Neural cell (in vitro differentiated cells): ENCODE data around the gene B4GALT4. TPM values are rescaled to one million over a fixed set of nuclear protein-coding genes. Genes with fewer than 3 reads are reported as not detected.

ENCODE experiments used
- H2AFZ ChIP-seq: fragments of 200-600, 300-800 bp; sonication (generic), shearing (Covaris generic); 2 replicates; pipeline ENCODE4 v1.6.0; 2014; ENCODE audit warnings: low read depth, mild to moderate bottlenecking, antibody characterized with exemption, low read length, moderate library complexity
- H3F3A ChIP-seq: fragments of 200-600 bp; shearing (Covaris generic); 2 replicates; pipeline ENCODE4 v1.6.1; 2016; ENCODE audit warnings: mild to moderate bottlenecking, moderate library complexity, mixed read lengths, antibody characterized with exemption, low read length; ENCODE audit not compliant: insufficient read depth, poor library complexity, severe bottlenecking
- H3K27ac ChIP-seq: fragments of 200-600, 300-800 bp; sonication (generic), shearing (Covaris generic); 2 replicates; pipeline ENCODE4 v1.5.1; 2014; ENCODE audit warnings: mild to moderate bottlenecking, low read length, moderate library complexity
- H3K27me3 ChIP-seq: fragments of 300-800, 200-600 bp; sonication (generic), shearing (Covaris generic); 2 replicates; pipeline ENCODE4 v1.6.0; 2014; ENCODE audit warnings: mild to moderate bottlenecking, low read depth, low read length, moderate library complexity; ENCODE audit not compliant: insufficient read depth
- H3K36me3 ChIP-seq: fragments of 300-800, 200-600 bp; sonication (generic), shearing (Covaris generic); 2 replicates; pipeline ENCODE4 v1.5.1; 2014; ENCODE audit warnings: mild to moderate bottlenecking, antibody characterized with exemption, low read length, moderate library complexity; ENCODE audit not compliant: insufficient read depth
- H3K4me2 ChIP-seq: fragments of 300-800, 200-600 bp; sonication (generic), shearing (Covaris generic); 2 replicates; pipeline ENCODE4 v1.6.0; 2014; ENCODE audit warnings: mild to moderate bottlenecking, low read length
- H3K4me3 ChIP-seq: fragments of 300-800, 200-600 bp; sonication (generic), shearing (Covaris generic); 2 replicates; pipeline ENCODE4 v1.5.1; 2014; ENCODE audit warnings: mild to moderate bottlenecking, low read length, moderate library complexity
- H3K79me2 ChIP-seq: fragments of 200-600 bp; shearing (Covaris generic); replicated peaks from 2 replicates; pipeline ENCODE4 v1.6.0; 2014; ENCODE audit warnings: mild to moderate bottlenecking, low read length, moderate library complexity; ENCODE audit not compliant: insufficient read depth
- H3K9ac ChIP-seq: fragments of 300-800, 200-600 bp; sonication (generic), shearing (Covaris generic); 2 replicates; pipeline ENCODE4 v1.6.1; 2016; ENCODE audit warnings: mild to moderate bottlenecking, low read length, mixed read lengths
- H3K9me2 ChIP-seq: fragments of 200-600 bp; shearing (Covaris generic); 2 replicates; pipeline ENCODE4 v1.6.1; 2016; ENCODE audit warnings: mild to moderate bottlenecking, low read length, mixed read lengths; ENCODE audit not compliant: insufficient read depth
- H3K9me3 ChIP-seq: fragments of 200-600, 300-800 bp; sonication (generic), shearing (Covaris generic); 2 replicates; pipeline ENCODE4 v1.6.1; 2016; ENCODE audit warnings: mild to moderate bottlenecking, mixed run types, low read length, moderate library complexity, mixed read lengths
- H4K20me1 ChIP-seq: fragments of 200-600 bp; shearing (Covaris generic); 2 replicates; pipeline ENCODE4 v1.6.1; 2016; ENCODE audit warnings: mild to moderate bottlenecking, mixed run types; ENCODE audit not compliant: insufficient read depth
- EP300 ChIP-seq: fragments of 450-650 bp; conservative IDR thresholded peaks from 2 replicates; pipeline ENCODE4 v1.6.1; 2014; ENCODE audit warnings: antibody characterized with exemption, mild to moderate bottlenecking, moderate library complexity; ENCODE audit not compliant: poor library complexity, severe bottlenecking
- EZH2 ChIP-seq: fragments of 200-600, 300-800 bp; shearing (Covaris generic), sonication (generic); IDR thresholded peaks from 2 replicates; pipeline ENCODE4 v1.6.1; 2014; ENCODE audit warnings: antibody characterized with exemption, low read length, borderline replicate concordance, mild to moderate bottlenecking; ENCODE audit not compliant: insufficient read depth, poor library complexity, severe bottlenecking
- MXI1 ChIP-seq: fragments of 450-650 bp; conservative IDR thresholded peaks from 2 replicates; pipeline ENCODE4 v1.6.1; 2014; ENCODE audit warnings: antibody characterized with exemption, mild to moderate bottlenecking; ENCODE audit not compliant: poor library complexity, severe bottlenecking
- POLR2AphosphoS5 ChIP-seq: IDR thresholded peaks from 2 replicates; pipeline ENCODE4 v1.6.1; 2012
- RAD21 ChIP-seq: fragments of 450-650 bp; conservative IDR thresholded peaks from 2 replicates; pipeline ENCODE4 v1.6.1; 2014; ENCODE audit warnings: antibody characterized with exemption, mild to moderate bottlenecking, moderate library complexity
- REST ChIP-seq: IDR thresholded peaks from 2 replicates; pipeline ENCODE4 v1.6.1; 2012; ENCODE audit warnings: borderline replicate concordance
- SMC3 ChIP-seq: fragments of 450-650 bp; conservative IDR thresholded peaks from 2 replicates; pipeline ENCODE4 v1.6.1; 2014; ENCODE audit warnings: antibody characterized with exemption, mild to moderate bottlenecking, moderate library complexity; ENCODE audit not compliant: poor library complexity
- TAF1 ChIP-seq: IDR thresholded peaks from 2 replicates; pipeline ENCODE4 v1.6.1; 2012; ENCODE audit warnings: low read depth
- polyA plus RNA-seq: library from polyadenylated mRNA; depleted of rRNA; stranded (reverse); fragments of >200 nt; gene quantifications from 2 replicates; pipeline ENCODE4 v1.2.3, GENCODE V29; 2014
- TF ChIP-seq, protein P1 (sequence below): fragments of 450-650 bp; IDR thresholded peaks from 2 replicates; pipeline ENCODE4 v1.5.1; 2014; ENCODE audit warnings: antibody characterized with exemption, mild to moderate bottlenecking, moderate library complexity; ENCODE audit not compliant: poor library complexity, severe bottlenecking

The B4GALT4 gene
- polyA plus RNA-seq, 1 donor from 2014 or later = 11.8 TPM

- Histone ChIP-seq H4K20me1 (no peaks in the 10 kb centered on the region), H3K36me3 (no peaks in the 10 kb centered on the region)
Measured at GRCh38 chr3:119225121-119225520, 15.6 kb downstream of the B4GALT4 start.

GRCh38 chr3:119223511-119223910 lies 17.2 kb downstream of the B4GALT4 start:
- Histone ChIP-seq H3K79me2 (no peaks in the 10 kb centered on the region), H3K27me3 (no peaks in the 10 kb centered on the region), H3K9me3 (no peaks in the 10 kb centered on the region), H3K4me2 (no peak overlapping the region), H3K9ac (no peak overlapping the region), H3K36me3 (no peaks in the 10 kb centered on the region), H2AFZ (no peak overlapping the region), H3K27ac (no peak overlapping the region), H3K4me3 (no peak overlapping the region), H3F3A (no peaks in the 10 kb centered on the region), H4K20me1 (no peaks in the 10 kb centered on the region), H3K9me2 (no peaks in the 10 kb centered on the region)
- no peak for TF ChIP-seq EZH2
- TF ChIP-seq REST = no peak
- no peak for TF ChIP-seq EP300
- TF ChIP-seq TAF1 = no peak
- TF ChIP-seq, protein P1, sequence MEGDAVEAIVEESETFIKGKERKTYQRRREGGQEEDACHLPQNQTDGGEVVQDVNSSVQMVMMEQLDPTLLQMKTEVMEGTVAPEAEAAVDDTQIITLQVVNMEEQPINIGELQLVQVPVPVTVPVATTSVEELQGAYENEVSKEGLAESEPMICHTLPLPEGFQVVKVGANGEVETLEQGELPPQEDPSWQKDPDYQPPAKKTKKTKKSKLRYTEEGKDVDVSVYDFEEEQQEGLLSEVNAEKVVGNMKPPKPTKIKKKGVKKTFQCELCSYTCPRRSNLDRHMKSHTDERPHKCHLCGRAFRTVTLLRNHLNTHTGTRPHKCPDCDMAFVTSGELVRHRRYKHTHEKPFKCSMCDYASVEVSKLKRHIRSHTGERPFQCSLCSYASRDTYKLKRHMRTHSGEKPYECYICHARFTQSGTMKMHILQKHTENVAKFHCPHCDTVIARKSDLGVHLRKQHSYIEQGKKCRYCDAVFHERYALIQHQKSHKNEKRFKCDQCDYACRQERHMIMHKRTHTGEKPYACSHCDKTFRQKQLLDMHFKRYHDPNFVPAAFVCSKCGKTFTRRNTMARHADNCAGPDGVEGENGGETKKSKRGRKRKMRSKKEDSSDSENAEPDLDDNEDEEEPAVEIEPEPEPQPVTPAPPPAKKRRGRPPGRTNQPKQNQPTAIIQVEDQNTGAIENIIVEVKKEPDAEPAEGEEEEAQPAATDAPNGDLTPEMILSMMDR = no peak
- TF ChIP-seq RAD21 = no peak
- no peak for TF ChIP-seq SMC3
- no peak for TF ChIP-seq MXI1

More at GRCh38 chr3:119225121-119225520, 15.6 kb downstream of the B4GALT4 start:
- Histone ChIP-seq H3K9me2 (no peaks in the 10 kb centered on the region), H2AFZ (no peak overlapping the region), H3K4me3 (no peak overlapping the region), H3K9me3 (no peaks in the 10 kb centered on the region), H3K27ac (no peak overlapping the region), H3K27me3 (no peaks in the 10 kb centered on the region), H3K4me2 (no peak overlapping the region), H3K9ac (no peak overlapping the region), H3F3A (no peaks in the 10 kb centered on the region), H3K79me2 (no peaks in the 10 kb centered on the region)
- TF ChIP-seq POLR2AphosphoS5 (no peak), SMC3 (no peak), MXI1 (no peak), RAD21 (no peak), TAF1 (no peak), EZH2 (no peak), EP300 (no peak), REST (no peak)
- TF ChIP-seq, protein P1 = no peak
